ENCODE data around the gene GHR. TPM values are rescaled to one million over a fixed set of nuclear protein-coding genes. Genes with fewer than 3 reads are reported as not detected.

GHR gene
- total RNA-seq, 2 experiments from 2014 or later = not detected

GRCh38 chr5:42543774-42544173 is 120.5 kb downstream of the GHR start:
- H4K20me1 ChIP-seq (ENCODE audit: insufficient read depth, low read length) = no peaks in the 10 kb centered on the region
- no peak overlapping the region for H3K27ac ChIP-seq (ENCODE audit: low read depth, low read length, poor library complexity, severe bottlenecking)
- H3K4me3 ChIP-seq (ENCODE audit: low read depth, low read length, poor library complexity, severe bottlenecking) = no peak overlapping the region
- no peak overlapping the region for H2AFZ ChIP-seq (ENCODE audit: low read length)
- no peaks in the 10 kb centered on the region for H3K4me1 ChIP-seq (ENCODE audit: insufficient read depth, low read length, poor library complexity, severe bottlenecking)
- no peaks in the 10 kb centered on the region for H3K9me3 ChIP-seq (ENCODE audit: low read length)
- no TSS peak for BruUV-seq (replicated peaks)
- intact Hi-C loops (cut with micrococcal nuclease; ENCODE audit: unreplicated experiment) = no loop called here
- no peak overlapping the region for H3K4me2 ChIP-seq (ENCODE audit: low read length)
- TF ChIP-seq EZH2phosphoT487 (IDR thresholded peaks at IDR 0.05; ENCODE audit: borderline replicate concordance, low read depth, low read length) (no peak), CTCF (conservative IDR thresholded peaks at IDR 0.05; ENCODE audit: low read length) (no peak)
- H3K79me2 ChIP-seq (ENCODE audit: insufficient read depth, low read depth, low read length) = no peaks in the 10 kb centered on the region
- H3K9me2 ChIP-seq (ENCODE audit: insufficient read depth, low read length) = no peaks in the 10 kb centered on the region
- no peaks in the 10 kb centered on the region for H3K36me3 ChIP-seq (ENCODE audit: insufficient read depth, low read length)
- POLR2A ChIA-PET = interaction anchor here (0.9 kb wide), 1 partner anchor 12 kb away, joined by 5 read pairs; no protein-coding TSS in a partner anchor
- no peak for DNase-seq (ENCODE audit: low spot score)
- CTCF ChIA-PET (ENCODE audit: unreplicated experiment) = no interaction called here

- TF ChIP-seq CTCF (conservative IDR thresholded peaks at IDR 0.05; ENCODE audit: low read length) = no peak
- no peak for TF ChIP-seq EZH2phosphoT487 (IDR thresholded peaks at IDR 0.05; ENCODE audit: borderline replicate concordance, low read depth, low read length)
- Histone ChIP-seq H3K4me3 (ENCODE audit: low read depth, low read length, poor library complexity, severe bottlenecking) (no peak overlapping the region), H3K4me2 (ENCODE audit: low read length) (no peak overlapping the region), H3K27ac (ENCODE audit: low read depth, low read length, poor library complexity, severe bottlenecking) (no peak overlapping the region), H3K9me3 (ENCODE audit: low read length) (no peaks in the 10 kb centered on the region), H3K36me3 (ENCODE audit: insufficient read depth, low read length) (no peaks in the 10 kb centered on the region), H3K4me1 (ENCODE audit: insufficient read depth, low read length, poor library complexity, severe bottlenecking) (no peaks in the 10 kb centered on the region), H3K9me2 (ENCODE audit: insufficient read depth, low read length) (no peaks in the 10 kb centered on the region), H3K79me2 (ENCODE audit: insufficient read depth, low read depth, low read length) (no peaks in the 10 kb centered on the region), H4K20me1 (ENCODE audit: insufficient read depth, low read length) (no peaks in the 10 kb centered on the region), H2AFZ (ENCODE audit: low read length) (no peak overlapping the region)
- DNase-seq (ENCODE audit: low spot score) = no peak
- POLR2A ChIA-PET = interaction anchor here (0.5 kb wide), 1 partner anchor 952 kb away, joined by 3 read pairs; no protein-coding TSS in a partner anchor
- intact Hi-C loops (cut with micrococcal nuclease; ENCODE audit: unreplicated experiment) = no loop called here
- CTCF ChIA-PET (ENCODE audit: unreplicated experiment) = no interaction called here
- BruUV-seq (replicated peaks) = no TSS peak
These were observed 121.8 kb downstream of the GHR start for GRCh38 chr5:42545038-42545437.

- ChIA-PET POLR2A (no interaction called here), CTCF (ENCODE audit: unreplicated experiment) (no interaction called here)
- TF ChIP-seq CTCF (conservative IDR thresholded peaks at IDR 0.05; ENCODE audit: low read length) (no peak), EZH2phosphoT487 (IDR thresholded peaks at IDR 0.05; ENCODE audit: borderline replicate concordance, low read depth, low read length) (no peak)
- Histone ChIP-seq H3K27ac (ENCODE audit: low read depth, low read length, poor library complexity, severe bottlenecking) (no peak overlapping the region), H3K36me3 (ENCODE audit: insufficient read depth, low read length) (no peaks in the 10 kb centered on the region), H4K20me1 (ENCODE audit: insufficient read depth, low read length) (no peaks in the 10 kb centered on the region), H3K4me2 (ENCODE audit: low read length) (no peak overlapping the region), H3K9me2 (ENCODE audit: insufficient read depth, low read length) (no peaks in the 10 kb centered on the region), H3K79me2 (ENCODE audit: insufficient read depth, low read depth, low read length) (no peaks in the 10 kb centered on the region), H3K9me3 (ENCODE audit: low read length) (no peaks in the 10 kb centered on the region), H3K4me3 (ENCODE audit: low read depth, low read length, poor library complexity, severe bottlenecking) (no peak overlapping the region), H2AFZ (ENCODE audit: low read length) (no peak overlapping the region), H3K4me1 (ENCODE audit: insufficient read depth, low read length, poor library complexity, severe bottlenecking) (no peaks in the 10 kb centered on the region)
- DNase-seq (ENCODE audit: low spot score) = no peak
- intact Hi-C loops (cut with micrococcal nuclease; ENCODE audit: unreplicated experiment) = no loop called here
- BruUV-seq (replicated peaks) = no TSS peak
These were observed 123.9 kb downstream of the GHR start for GRCh38 chr5:42547141-42547540.
